Liver (tissue), 3 donors: ENCODE data around the gene URM1.

ENCODE experiments used
- ATF3 ChIP-seq: IDR thresholded peaks from 2 replicates; pipeline ENCODE4 v1.6.1; 2016; ENCODE audit warnings: antibody characterized with exemption
- CTCF ChIP-seq: fragments of 150-350 bp; IDR thresholded peaks from 2 replicates; pipeline ENCODE4 v1.5.1; 2017; ENCODE audit warnings: improper control_type of control experiment, low read depth, low read length; ENCODE audit not compliant: missing input control
- FOXA1 ChIP-seq: IDR thresholded peaks from 2 replicates; pipeline ENCODE4 v1.6.1; 2016; ENCODE audit warnings: antibody characterized with exemption
- GABPA ChIP-seq, 2 donors: IDR thresholded peaks in 1 of 2; conservative IDR thresholded peaks in 1 of 2; 2 replicates each; pipeline ENCODE4 v1.6.1; 2016; ENCODE audit warnings: antibody characterized with exemption in 2 of 2, mild to moderate bottlenecking in 1 of 2, moderate library complexity in 1 of 2
- HNF4G ChIP-seq: IDR thresholded peaks from 2 replicates; pipeline ENCODE4 v1.6.1; 2016; ENCODE audit warnings: antibody characterized with exemption
- JUND ChIP-seq, 2 donors: IDR thresholded peaks; 2 replicates each; pipeline ENCODE4 v1.6.1; 2016; ENCODE audit warnings: antibody characterized with exemption in 2 of 2
- MAX ChIP-seq: IDR thresholded peaks from 2 replicates; pipeline ENCODE4 v1.6.1; 2016; ENCODE audit warnings: antibody characterized with exemption
- NR2F2 ChIP-seq: IDR thresholded peaks from 2 replicates; pipeline ENCODE4 v1.6.1; 2016; ENCODE audit warnings: antibody characterized with exemption
- RAD21 ChIP-seq, 2 donors: IDR thresholded peaks; 2 replicates each; pipeline ENCODE4 v1.6.1; 2016; ENCODE audit warnings: antibody characterized with exemption in 2 of 2, mild to moderate bottlenecking in 2 of 2
- REST ChIP-seq: IDR thresholded peaks from 2 replicates; pipeline ENCODE4 v1.6.1; 2016; ENCODE audit warnings: antibody characterized with exemption, mild to moderate bottlenecking
- SP1 ChIP-seq: IDR thresholded peaks from 2 replicates; pipeline ENCODE4 v1.6.1; 2018; ENCODE audit warnings: antibody characterized with exemption, mild to moderate bottlenecking
- TAF1 ChIP-seq: conservative IDR thresholded peaks from 2 replicates; pipeline ENCODE4 v1.6.1; 2016; ENCODE audit warnings: antibody characterized with exemption, mild to moderate bottlenecking
- YY1 ChIP-seq: IDR thresholded peaks from 2 replicates; pipeline ENCODE4 v1.6.1; 2016; ENCODE audit warnings: antibody characterized with exemption, mild to moderate bottlenecking
- ZBTB33 ChIP-seq: IDR thresholded peaks from 2 replicates; pipeline ENCODE4 v1.6.1; 2016; ENCODE audit warnings: antibody characterized with exemption
- donor health status: healthy.
- donor health status: healthy.

GRCh38 chr9:128323791-128324190 lies 47.4 kb upstream of the URM1 start:
- no peak for TF ChIP-seq REST
- TF ChIP-seq CTCF: no peak
- TF ChIP-seq MAX: no peak
- no peak for TF ChIP-seq HNF4G
- TF ChIP-seq TAF1: no peak
- TF ChIP-seq FOXA1: no peak
- no peak for TF ChIP-seq RAD21 (IDR thresholded peaks at IDR 0.05)
- no peak for TF ChIP-seq GABPA (IDR thresholded peaks at IDR 0.05 in 1 of 2, conservative IDR thresholded peaks at IDR 0.05 in 1 of 2)
- no peak for TF ChIP-seq SP1
- TF ChIP-seq ATF3: no peak
- TF ChIP-seq ZBTB33: no peak
- no peak for TF ChIP-seq JUND (IDR thresholded peaks at IDR 0.05)
- no peak for TF ChIP-seq YY1
- no peak for TF ChIP-seq NR2F2
